Right lobe of liver (tissue), 6 donors: ENCODE measurements around the gene RCAN1. TPM values are rescaled to one million over a fixed set of nuclear protein-coding genes. Genes with fewer than 3 reads are reported as not detected.
A peak's percentile ranks its signal among the peaks of the same experiment; 100 is the strongest.

Experiments used
- ATAC-seq, 4 donors: fragments of 200-7000 bp; cut with Tn5 transposase; one replicate each; pipeline ENCODE4 v1.9.1; 2020; ENCODE audit warnings: mild to moderate bottlenecking in 4 of 4, moderate library complexity in 4 of 4
- DNase-seq, 3 donors: peaks; one replicate each; pipeline ENCODE4 v3.0.0-alpha.2; 2020
- H3K27ac ChIP-seq, 3 donors: fragments of 200-600 bp; one replicate each; pipeline ENCODE4 v1.8.0; 2022
- H3K27me3 ChIP-seq, 2 donors: fragments of 200-600 bp; one replicate each; pipeline ENCODE4 v1.8.0; 2022
- H3K36me3 ChIP-seq, 4 donors: fragments of 200-600 bp; sonication (generic) in 1 of 4; one replicate each; pipeline versions ENCODE4 v1.5.1 to v1.8.0; 2017 to 2022; ENCODE audit warnings: control low read depth in 1 of 4
- H3K4me1 ChIP-seq, 4 donors: fragments of 200-600 bp; sonication (generic) in 1 of 4; one replicate each; pipeline versions ENCODE4 v1.5.1 to v1.8.0; 2017 to 2022; ENCODE audit warnings: control low read depth in 1 of 4
- H3K4me3 ChIP-seq, 3 donors: fragments of 200-600 bp; one replicate each; pipeline ENCODE4 v1.8.0; 2022
- H3K9me3 ChIP-seq, 4 donors: fragments of 200-600 bp; sonication (generic) in 1 of 4; one replicate each; pipeline versions ENCODE4 v1.5.1 to v1.8.0; 2017 to 2022; ENCODE audit warnings: control low read depth in 1 of 4
- POLR2A ChIP-seq: fragments of 450-650 bp; IDR thresholded peaks from one replicate; pipeline ENCODE4 v1.6.1; 2017; ENCODE audit warnings: antibody characterized with exemption, mild to moderate bottlenecking
- WGBS: methylation state at CpG from one replicate; pipeline ENCODE4 v1.1.6; 2018; ENCODE audit warnings: low coverage, low lambda C conversion rate; ENCODE audit not compliant: insufficient coverage; ENCODE audit errors: missing lambda C conversion rate; 5-methylcytosine and 5-hydroxymethylcytosine counted together
- intact Hi-C, 2 donors: fragments of 100-400 bp; cut with DNase I; formaldehyde crosslinking; loops; one replicate each; pipeline versions ENCODE4 v1.11.2 to v1.14.1; 2022
- total RNA-seq, 6 experiments: library from RNA; depleted of rRNA in 2 of 6; stranded (reverse); fragments of >200 nt in 2 of 6; fragmentation: NEBNext Ultra II Directional in 3 of 6; extraction: Animal tissue kit (Norgen Biotek cat#: 25700) in 3 of 6; gene quantifications; one replicate each; pipeline versions ENCODE4 v1.1.0 to v1.2.4, GENCODE V29; 2016 to 2023
- TF ChIP-seq, protein P1 (sequence below), 4 donors: fragments of 200-600 bp in 3 of 4; fragments of 450-650 bp in 1 of 4; IDR thresholded peaks; one replicate each; pipeline versions ENCODE4 v1.5.1 to v1.8.0; 2016 to 2022; ENCODE audit warnings: antibody characterized with exemption in 4 of 4, mild to moderate bottlenecking in 2 of 4
- donor health status: DM: no; HTN: yes; CAD: no.
- donor health status: DM: no; HTN: no; CAD: no.
- donor health status: DM: no; HTN: no; CAD: no.
- donor health status: DM: no; HTN: yes; CAD: no.
- donor health status: DM: no; HTN: yes; CAD: no.

Gene RCAN1
- total RNA-seq, 6 experiments from 2014 or later = 34.3 to 71.0 (median 55.4) TPM

DNA sequence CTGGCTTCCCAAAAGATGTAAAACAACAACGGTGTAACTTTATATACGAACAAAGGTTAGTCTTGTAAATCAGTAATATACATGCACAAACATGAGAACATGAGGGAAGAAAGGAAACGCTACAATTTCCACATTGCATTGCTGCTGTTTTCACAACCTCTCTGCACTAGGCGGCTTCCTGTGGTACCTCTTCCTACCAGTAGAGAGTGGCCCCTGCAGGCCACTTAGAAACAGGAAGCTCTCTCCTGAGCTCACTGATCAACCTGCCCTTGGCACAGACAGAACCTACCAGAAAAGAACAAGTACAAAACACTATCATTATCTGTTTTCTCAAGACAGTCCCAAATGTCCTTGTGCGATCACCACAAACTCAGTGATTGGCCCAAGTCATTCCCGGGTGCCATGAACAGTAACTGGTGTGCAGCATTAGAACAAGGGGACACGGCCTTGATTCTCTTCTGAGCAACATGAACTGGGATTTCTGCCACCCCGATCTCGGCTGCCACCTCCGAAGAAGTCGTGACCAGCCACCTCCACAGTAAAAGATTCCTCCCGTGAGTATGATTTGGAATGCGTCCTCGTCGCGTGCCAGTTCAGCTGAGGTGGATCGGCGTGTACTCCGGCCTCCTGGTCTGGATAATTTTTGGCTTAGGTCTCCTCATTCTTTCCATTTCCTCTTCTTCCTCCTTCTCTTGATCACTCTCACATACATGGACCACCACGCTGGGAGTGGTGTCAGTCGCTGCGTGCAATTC lies 97.2 kb downstream of the RCAN1 start:
- Histone ChIP-seq H3K36me3 (peaks cover 3 to 42% (median 11%) of the 10 kb centered on the region in 4 donors), H3K4me3 (no peak overlapping the region), H3K4me1 (peaks cover 0 to 48% (median 9%) of the 10 kb centered on the region in 4 donors), H3K27me3 (no peaks in the 10 kb centered on the region), H3K27ac (peak overlapping the region; percentile 7 to 97 (median 32)), H3K9me3 (no peaks in the 10 kb centered on the region)
- DNase-seq (no peak), ATAC-seq (peak in 3 of 4 donors; percentile 4 to 29 (median 26))
- intact Hi-C loops = no loop called here
- TF ChIP-seq, protein P1, sequence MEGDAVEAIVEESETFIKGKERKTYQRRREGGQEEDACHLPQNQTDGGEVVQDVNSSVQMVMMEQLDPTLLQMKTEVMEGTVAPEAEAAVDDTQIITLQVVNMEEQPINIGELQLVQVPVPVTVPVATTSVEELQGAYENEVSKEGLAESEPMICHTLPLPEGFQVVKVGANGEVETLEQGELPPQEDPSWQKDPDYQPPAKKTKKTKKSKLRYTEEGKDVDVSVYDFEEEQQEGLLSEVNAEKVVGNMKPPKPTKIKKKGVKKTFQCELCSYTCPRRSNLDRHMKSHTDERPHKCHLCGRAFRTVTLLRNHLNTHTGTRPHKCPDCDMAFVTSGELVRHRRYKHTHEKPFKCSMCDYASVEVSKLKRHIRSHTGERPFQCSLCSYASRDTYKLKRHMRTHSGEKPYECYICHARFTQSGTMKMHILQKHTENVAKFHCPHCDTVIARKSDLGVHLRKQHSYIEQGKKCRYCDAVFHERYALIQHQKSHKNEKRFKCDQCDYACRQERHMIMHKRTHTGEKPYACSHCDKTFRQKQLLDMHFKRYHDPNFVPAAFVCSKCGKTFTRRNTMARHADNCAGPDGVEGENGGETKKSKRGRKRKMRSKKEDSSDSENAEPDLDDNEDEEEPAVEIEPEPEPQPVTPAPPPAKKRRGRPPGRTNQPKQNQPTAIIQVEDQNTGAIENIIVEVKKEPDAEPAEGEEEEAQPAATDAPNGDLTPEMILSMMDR (IDR thresholded peaks at IDR 0.05) = peak; percentile 30 to 59 (median 34)
- TF ChIP-seq POLR2A = peak; percentile 24
- WGBS = 55% methylated on average over 21 of the region's 22 CpGs

DNA sequence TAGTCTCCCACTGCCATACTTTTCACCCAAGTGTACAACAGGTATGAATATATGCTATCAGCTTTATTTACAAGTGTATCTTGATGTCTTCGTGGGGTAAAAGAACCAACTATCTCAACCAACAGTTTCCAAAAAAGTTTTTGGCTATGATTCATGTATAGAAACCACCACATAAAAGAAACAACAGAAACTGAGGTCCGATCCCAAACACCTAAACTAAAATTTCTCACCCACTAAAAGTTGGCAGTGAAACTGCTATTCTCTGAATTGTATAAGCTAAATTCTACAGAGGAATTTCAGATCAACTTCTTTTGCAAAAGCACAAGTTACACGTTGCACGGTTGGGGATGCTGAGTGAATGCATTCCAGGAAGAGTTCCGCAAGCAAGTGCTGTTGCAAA lies 97.9 kb downstream of the RCAN1 start:
- ATAC-seq (no peak), DNase-seq (no peak)
- H3K27ac ChIP-seq = peak overlapping the region in 2 of 3 donors; percentile 15 to 32
- peaks cover 3 to 42% (median 11%) of the 10 kb centered on the region in 4 donors for H3K36me3 ChIP-seq
- no peaks in the 10 kb centered on the region for H3K9me3 ChIP-seq
- WGBS = 63% methylated on average over 5 of the region's 5 CpGs
- intact Hi-C loops = no loop called here
- H3K27me3 ChIP-seq = no peaks in the 10 kb centered on the region
- TF ChIP-seq, protein P1 (IDR thresholded peaks at IDR 0.05) = no peak
- TF ChIP-seq POLR2A = no peak
- peaks cover 0 to 49% (median 7%) of the 10 kb centered on the region in 4 donors for H3K4me1 ChIP-seq
- H3K4me3 ChIP-seq = no peak overlapping the region

DNA sequence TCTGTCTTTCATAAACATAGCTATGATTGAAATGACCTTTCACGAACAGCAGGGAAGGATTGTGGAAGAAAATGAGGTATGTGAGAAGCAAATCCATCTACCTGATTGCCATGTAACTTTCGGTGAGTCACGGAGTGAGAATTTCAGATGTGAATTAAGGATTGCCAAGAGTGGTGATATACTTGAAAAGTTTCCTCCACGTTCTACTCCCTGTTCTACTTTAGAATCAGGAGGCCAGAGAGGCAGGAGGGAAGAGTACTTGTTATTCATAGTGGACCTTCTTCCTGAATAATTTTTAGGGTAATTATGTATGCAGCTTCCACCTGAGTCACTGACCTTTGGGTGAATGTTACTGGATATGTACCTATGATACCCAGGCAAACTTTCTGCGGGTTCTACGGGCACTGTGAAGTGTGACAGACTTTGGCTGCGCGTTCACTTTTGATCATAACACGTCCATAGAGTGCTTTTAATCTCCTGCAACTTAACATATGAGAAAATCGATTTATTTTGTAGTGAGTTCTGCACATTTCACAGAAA lies 100.3 kb downstream of the RCAN1 start:
- 81% methylated on average over 10 of the region's 10 CpGs for WGBS
- intact Hi-C loops = no loop called here

DNA sequence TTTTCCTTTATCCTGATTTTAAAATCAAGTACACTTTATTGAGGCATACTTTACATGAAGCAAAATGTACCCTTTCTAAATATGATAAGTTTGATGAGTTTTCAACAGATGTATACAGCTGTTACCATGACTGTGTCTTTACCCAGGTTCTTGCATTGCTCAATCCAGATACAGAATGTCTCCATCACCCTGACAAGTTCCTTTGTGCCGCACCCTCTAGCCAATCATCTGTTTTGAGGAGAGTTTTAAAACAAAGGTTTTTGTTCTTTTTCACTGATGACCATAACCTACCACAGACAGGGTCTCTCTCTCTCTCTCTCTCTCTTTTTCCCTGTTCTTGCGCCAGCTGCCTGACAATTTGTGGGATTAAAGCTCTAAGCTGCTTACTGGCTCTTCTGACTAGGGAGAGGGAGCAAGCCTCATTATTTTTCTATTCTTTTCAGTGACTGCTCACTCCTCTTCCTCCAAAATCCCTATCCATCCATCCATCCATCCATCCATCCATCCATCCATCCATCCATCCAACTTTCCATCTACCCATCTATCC lies 101.7 kb downstream of the RCAN1 start:
- intact Hi-C loops = no loop called here
- Histone ChIP-seq H3K27me3 (no peaks in the 10 kb centered on the region), H3K4me3 (no peak overlapping the region), H3K4me1 (peaks cover 0 to 48% (median 11%) of the 10 kb centered on the region in 4 donors), H3K36me3 (peaks cover 3 to 28% (median 7%) of the 10 kb centered on the region in 4 donors), H3K9me3 (no peaks in the 10 kb centered on the region), H3K27ac (peak overlapping the region in 2 of 3 donors; percentile 91)
- ATAC-seq (no peak), DNase-seq (no peak)
- 77% methylated on average over 2 of the region's 2 CpGs for WGBS
- TF ChIP-seq POLR2A = no peak
- TF ChIP-seq, protein P1 (IDR thresholded peaks at IDR 0.05) = no peak

More for the DNA sequence above, 100.3 kb downstream of the RCAN1 start:
- DNase-seq = no peak
- Histone ChIP-seq H3K36me3 (peaks cover 3 to 36% (median 7%) of the 10 kb centered on the region in 4 donors), H3K9me3 (no peaks in the 10 kb centered on the region), H3K27me3 (no peaks in the 10 kb centered on the region), H3K27ac (peak overlapping the region in 1 of 3 donors; percentile 21), H3K4me1 (peaks cover 0 to 62% (median 11%) of the 10 kb centered on the region in 4 donors), H3K4me3 (no peak overlapping the region)
- no peak for ATAC-seq
- TF ChIP-seq, protein P1 (IDR thresholded peaks at IDR 0.05) = no peak
- no peak for TF ChIP-seq POLR2A
